HG02588 (cell line): ENCODE data around the gene DDX20.
"Not testable (repeated sequence)": the region's sequence is repeated elsewhere in the genome, so short reads cannot be mapped to it uniquely, and the experiment has no call there.

Experiments used
- ATAC-seq: cut with Tn5 transposase; IDR thresholded peaks from one replicate; pipeline ENCODE4 v1.9.1; 2021; ENCODE audit warnings: mild to moderate bottlenecking, moderate library complexity; ENCODE audit not compliant: unreplicated experiment

The DDX20 gene

DNA sequence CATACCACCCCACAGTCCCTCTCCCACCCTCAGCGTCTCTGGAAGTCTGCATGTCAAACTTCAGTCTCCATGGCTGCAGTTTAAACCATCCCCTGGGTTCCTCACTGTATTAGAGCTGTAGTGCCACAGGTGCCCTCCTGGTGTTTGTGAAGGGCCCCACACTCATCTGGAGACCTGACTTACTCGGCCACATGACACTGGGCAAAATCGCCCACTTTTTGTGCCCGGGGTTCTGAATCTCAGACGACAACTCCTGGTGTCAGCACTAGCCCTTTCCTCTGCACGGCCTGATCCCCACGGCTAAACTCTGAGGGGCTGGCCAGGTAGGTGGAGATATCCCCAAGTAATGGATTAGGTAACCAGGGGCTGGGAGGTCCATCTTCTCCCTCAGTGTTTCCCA, 23.0 kb upstream of the DDX20 start:
- no peak for ATAC-seq

DNA sequence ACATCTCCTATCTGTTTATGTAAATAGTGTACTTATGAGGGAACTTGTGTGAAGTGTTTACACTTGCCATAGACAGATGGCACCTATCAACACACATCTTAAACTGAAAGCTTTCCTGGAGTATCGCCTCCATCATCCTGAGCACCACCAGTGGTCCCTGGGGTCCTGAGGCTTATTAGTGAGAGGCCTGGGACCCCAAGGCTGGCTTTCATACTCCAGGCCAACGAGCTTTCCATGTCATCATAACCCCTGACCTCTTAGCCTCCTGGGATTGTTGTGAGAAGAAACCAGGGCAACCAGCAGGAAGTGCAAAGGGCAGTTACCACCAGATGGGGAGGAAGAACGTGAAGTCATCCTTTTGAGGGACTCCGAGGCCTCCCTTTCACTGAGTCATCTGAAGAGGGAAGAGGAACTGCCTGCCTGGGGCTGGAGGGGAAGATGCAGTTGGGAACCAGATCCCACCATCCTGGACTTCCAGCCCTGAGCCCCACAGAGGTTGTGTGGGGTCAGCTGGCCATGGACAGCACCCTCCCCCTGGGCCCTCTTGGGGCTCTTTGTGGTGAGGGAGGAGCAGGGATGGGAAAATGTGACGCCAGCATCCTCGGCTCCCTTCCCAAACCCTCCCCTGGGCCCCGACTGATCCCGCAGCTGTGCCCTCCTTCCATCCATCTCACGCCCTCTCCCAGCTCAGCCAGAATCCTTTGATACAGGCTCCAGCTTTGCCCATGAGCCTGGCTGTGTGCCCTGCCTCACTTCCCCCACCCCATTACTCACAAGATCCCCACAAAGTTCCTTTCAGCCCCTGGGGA, 22.3 kb upstream of the DDX20 start:
- no peak for ATAC-seq

DNA sequence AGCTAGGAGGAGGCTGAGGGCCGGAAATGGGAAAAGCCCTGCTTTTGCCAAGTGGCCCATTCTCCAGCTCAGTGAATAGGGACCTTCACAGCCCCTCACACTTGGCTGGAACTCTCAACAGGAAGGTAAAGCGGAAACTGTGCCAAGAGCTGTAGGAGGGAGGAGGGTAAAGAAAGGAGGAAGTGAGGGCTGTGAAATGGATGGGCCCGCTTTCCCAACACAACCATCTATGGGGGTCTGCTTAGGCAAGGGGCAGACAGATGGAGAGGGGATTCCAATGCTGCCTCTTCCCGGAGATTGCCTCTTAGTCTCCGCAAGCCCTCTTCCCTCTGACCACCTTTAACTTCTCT, 21.7 kb upstream of the DDX20 start:
- ATAC-seq = no peak

GRCh38 chr1:111734426-111734825, 21.3 kb upstream of the DDX20 start:
- ATAC-seq = no peak

DNA sequence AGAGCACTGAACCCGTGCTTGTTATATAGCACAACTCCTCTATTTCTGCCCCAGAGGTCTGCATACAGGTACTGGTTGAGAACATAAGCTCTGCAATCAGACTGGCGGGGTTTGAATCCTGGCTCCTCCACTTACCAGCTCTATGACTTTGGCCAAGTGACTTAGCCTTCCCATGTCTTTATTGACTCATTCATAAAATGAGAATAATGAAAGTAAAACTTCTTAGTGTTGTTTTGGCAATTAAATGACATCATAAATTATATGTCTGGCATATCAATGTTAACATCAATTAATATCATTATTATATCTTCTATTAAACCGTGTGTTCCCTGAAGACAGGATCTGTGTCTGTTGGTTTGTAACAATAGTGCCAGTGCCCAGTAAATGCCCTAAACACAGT, 20.8 kb upstream of the DDX20 start:
- ATAC-seq = no peak

GRCh38 chr1:111735321-111735720, 20.4 kb upstream of the DDX20 start:
- ATAC-seq = no peak

DNA sequence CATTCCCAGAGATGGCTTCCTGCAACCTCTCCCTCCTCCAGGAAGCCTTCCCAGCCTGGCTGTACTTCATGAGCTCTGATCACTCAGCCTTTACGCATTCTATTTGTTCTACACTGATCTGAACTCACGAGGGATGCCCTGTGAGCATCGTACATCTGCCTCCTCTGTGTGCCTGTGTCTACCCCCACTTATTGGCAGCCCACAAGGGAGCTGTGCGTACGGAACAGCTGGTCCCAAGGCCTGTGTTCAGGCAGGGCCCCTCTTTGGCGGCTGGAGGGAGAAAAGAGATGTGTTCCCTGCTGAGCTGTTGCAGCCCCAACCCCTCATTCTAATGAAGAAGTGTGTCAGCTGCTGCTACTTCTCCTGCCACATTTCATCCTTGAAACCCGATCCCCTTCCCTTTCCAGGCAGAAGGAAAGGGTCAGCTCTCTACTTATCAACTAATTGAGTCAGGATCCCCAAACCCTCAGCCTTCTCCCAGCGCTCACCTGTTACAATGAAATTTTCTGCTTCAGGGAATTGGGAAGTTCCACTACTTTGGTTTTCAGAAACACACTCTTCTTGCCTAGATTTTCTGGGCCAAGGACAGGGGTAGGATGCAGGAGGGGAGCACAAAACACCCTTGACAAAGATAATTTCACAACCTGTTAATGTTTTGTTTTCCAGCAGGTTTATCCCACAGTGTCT, 19.7 kb upstream of the DDX20 start:
- ATAC-seq = no peak

DNA sequence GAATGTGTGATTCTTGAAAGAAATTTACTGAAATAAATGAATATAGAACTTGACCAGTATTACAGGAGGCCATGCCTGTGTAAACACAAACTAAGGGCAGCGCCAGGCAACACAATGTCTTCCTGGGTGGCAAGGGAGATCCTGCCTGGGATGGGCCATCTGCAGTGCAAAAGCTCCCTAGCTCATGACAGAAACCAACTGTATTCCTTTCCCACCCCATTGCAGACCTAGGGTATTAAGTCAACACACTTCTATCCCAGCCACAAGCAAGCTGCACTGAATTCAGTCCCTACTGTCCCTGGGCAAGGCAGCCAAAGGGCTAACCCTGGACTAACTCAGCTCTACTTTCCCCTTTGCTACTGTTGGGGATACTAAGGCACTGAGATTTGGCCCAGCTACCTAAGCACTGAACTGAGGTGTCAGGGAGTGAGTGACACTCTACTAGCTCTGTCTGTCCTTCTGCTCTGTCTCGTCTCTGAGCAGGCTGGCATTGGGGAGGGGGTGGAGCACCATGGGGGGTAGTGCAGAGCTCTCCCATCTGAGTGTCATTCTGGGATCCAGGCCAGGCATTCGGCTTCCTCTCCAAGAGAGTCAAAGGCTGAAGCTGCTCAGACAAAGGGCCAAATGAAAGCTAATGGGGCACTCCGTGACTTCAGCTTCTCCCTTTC, 19.0 kb upstream of the DDX20 start:
- no peak for ATAC-seq

DNA sequence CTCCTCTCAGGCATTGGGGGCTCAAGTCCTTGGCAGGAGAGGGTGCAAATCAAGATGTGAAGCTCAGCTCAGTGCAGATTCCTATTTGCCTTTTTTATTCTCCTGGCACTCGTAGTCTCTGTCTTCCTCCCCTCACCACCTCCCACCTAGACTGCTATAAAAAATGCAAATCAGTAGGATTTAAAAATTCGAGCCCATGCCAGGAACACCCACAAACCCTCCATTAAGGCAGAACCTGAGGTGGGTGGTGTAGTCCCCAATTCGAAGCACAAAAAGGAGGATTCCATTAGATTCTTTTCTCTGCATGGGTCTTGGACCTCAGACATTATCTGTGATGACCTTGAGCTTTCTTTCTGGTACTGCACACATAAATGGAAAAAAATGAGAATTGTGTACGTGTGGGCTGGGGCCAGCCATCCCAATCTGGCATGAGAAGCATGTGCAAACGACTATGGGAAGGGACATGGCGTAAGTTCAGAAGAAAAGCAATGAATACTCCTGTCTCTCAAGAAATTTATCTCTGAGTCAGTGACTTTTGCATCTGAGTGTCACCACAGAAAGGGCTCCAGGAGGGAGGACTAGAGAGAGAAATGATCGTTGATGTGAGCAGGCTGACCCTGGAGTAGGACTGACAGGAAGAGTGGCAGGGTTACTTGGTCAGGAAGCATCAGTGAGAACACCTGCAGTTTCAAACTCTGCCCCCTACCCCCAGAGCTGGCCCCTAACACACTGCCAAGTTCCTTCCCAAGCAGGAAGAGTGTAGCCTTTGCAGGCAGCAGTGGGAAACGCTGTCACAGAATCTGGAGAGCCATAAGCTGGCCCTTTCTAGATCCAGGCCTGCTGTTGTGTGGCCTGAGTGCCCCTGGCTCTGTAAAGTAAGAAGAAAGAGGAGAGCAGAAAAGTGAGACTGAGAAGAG, 18.2 kb upstream of the DDX20 start:
- ATAC-seq = no peak

DNA sequence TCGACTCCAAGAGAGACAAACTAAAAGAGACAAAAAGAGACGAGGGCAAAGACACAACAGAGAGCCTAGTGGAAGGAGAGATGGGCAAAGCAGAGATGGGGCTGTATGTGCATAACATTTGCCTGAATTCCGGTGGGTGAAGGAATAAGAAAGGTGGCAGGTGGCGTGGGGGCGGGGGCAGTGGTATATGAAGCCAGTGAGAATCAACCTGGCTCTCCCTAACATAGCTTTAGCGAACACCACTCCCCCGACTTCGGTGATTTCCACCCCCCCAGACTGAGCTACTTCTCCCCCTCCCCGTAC, 17.6 kb upstream of the DDX20 start:
- ATAC-seq = no peak

GRCh38 chr1:111738436-111739193, 17.1 kb upstream of the DDX20 start:
- peak; percentile 39 for ATAC-seq

GRCh38 chr1:111739194-111739924, 16.3 kb upstream of the DDX20 start, which contains the start of gene INKA2:
Gene INKA2, minus strand, starts transcription at chr1:111739395. Its CDS starts 153 bp downstream, at chr1:111739242.
- ATAC-seq = peak; percentile 85

- ATAC-seq = no peak
Measured at GRCh38 chr1:111739925-111740765, 15.6 kb upstream of the DDX20 start.

GRCh38 chr1:111742292-111742691, 13.4 kb upstream of the DDX20 start:
- ATAC-seq = not testable (repeated sequence)

DNA sequence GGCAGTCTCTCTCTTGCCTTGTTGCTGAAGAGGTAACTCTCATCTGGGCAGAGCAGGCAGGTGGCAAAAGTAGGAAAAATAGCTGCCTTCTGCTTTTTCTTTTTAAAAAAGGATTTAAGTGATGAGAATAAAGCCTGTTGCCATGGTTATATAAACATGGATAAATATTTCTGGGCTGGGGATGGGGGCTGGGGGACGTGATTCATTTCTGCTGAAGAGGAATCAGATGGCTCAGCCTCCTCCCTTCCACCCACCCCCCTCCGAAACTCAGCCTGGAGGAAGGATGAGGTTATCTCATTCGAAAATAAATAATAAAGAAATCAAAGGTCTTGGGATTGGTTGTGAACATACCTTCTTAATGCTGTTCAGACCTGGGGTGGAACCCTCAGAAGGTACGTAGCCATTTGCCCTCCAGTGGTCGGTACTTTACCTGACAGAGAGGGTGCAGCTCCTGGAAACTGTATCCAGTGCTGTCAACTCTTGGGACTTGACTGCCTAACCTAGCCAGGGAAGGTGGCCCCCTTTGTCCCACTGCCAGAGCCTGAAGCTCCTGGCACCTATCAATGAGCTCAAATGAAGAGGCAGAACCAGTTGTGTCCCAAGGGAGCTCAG, 12.7 kb upstream of the DDX20 start:
- no peak for ATAC-seq

DNA sequence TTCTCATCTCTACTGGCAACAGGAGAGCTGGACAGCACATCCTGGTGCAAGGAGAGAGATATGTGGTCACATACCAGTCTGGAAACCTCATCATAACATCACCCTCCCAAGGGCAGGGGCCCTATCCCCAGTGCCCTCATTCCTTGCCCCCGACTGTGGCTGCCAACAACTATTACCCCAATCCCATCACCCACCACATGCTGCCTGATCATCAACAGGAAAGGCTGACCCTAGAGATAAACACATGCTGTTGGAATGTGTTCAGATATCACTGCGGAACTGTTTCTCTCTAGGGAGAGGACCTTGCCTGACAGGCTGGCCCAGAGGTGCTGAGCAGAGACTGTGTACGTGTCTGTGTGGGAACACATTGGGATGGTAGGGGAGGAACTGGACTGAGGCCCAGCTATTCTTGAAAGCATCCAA, 12.0 kb upstream of the DDX20 start:
- no peak for ATAC-seq

GRCh38 chr1:111745675-111746613, 9.8 kb upstream of the DDX20 start:
- no peak for ATAC-seq
